ENCODE results near the gene USP32.

- TF ChIP-seq FOXP4 (CRISPR knock-in tag; IDR thresholded peaks at IDR 0.05) (no peak), SMAD3 (CRISPR knock-in tag; IDR thresholded peaks at IDR 0.05; ENCODE audit: borderline replicate concordance) (no peak), ZNF232 (CRISPR knock-in tag; IDR thresholded peaks at IDR 0.05) (no peak), IRF1 (CRISPR knock-in tag; IDR thresholded peaks at IDR 0.05) (no peak), ZNF138 (CRISPR knock-in tag; conservative IDR thresholded peaks at IDR 0.05) (no peak)
- TF ChIP-seq, protein P1, sequence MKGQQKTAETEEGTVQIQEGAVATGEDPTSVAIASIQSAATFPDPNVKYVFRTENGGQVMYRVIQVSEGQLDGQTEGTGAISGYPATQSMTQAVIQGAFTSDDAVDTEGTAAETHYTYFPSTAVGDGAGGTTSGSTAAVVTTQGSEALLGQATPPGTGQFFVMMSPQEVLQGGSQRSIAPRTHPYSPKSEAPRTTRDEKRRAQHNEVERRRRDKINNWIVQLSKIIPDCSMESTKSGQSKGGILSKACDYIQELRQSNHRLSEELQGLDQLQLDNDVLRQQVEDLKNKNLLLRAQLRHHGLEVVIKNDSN (CRISPR knock-in tag; IDR thresholded peaks at IDR 0.05): no peak
- TF ChIP-seq, protein P2, sequence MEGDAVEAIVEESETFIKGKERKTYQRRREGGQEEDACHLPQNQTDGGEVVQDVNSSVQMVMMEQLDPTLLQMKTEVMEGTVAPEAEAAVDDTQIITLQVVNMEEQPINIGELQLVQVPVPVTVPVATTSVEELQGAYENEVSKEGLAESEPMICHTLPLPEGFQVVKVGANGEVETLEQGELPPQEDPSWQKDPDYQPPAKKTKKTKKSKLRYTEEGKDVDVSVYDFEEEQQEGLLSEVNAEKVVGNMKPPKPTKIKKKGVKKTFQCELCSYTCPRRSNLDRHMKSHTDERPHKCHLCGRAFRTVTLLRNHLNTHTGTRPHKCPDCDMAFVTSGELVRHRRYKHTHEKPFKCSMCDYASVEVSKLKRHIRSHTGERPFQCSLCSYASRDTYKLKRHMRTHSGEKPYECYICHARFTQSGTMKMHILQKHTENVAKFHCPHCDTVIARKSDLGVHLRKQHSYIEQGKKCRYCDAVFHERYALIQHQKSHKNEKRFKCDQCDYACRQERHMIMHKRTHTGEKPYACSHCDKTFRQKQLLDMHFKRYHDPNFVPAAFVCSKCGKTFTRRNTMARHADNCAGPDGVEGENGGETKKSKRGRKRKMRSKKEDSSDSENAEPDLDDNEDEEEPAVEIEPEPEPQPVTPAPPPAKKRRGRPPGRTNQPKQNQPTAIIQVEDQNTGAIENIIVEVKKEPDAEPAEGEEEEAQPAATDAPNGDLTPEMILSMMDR (IDR thresholded peaks at IDR 0.05): no peak
- TF ChIP-seq, protein P3, sequence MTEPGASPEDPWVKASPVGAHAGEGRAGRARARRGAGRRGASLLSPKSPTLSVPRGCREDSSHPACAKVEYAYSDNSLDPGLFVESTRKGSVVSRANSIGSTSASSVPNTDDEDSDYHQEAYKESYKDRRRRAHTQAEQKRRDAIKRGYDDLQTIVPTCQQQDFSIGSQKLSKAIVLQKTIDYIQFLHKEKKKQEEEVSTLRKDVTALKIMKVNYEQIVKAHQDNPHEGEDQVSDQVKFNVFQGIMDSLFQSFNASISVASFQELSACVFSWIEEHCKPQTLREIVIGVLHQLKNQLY (CRISPR knock-in tag; IDR thresholded peaks at IDR 0.05): no peak
- TF ChIP-seq, protein P4, sequence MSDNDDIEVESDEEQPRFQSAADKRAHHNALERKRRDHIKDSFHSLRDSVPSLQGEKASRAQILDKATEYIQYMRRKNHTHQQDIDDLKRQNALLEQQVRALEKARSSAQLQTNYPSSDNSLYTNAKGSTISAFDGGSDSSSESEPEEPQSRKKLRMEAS (CRISPR knock-in tag; IDR thresholded peaks at IDR 0.05): no peak
Measured at GRCh38 chr17:60436676-60437075, 44.7 kb upstream of the USP32 start.

All from WTC11 (cell line).